ENCODE results near the gene MEI4. TPM values are rescaled to one million over a fixed set of nuclear protein-coding genes. Genes with fewer than 3 reads are reported as not detected.

The MEI4 gene, protein sequence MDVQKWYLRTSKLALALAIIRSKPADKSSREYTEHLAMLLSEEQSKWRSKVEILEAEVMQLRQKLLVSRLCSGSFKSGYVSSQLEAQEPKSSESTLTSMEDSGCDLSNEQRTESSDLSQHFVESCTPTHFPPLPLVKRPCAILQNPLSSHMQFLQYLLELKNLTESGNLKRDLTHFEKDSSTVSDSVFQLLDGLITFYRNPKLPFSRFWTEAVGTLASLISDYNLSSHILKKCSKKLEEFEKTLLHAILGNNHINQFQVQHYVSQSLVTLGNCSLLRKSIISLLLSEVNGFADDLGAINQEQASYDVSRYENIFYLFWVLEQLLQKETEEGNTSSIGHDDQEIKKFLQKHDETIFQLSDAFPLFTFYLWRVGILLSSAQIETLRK
- total RNA-seq = not detected
- long read RNA-seq, donor 1 = 0 reads
- long read RNA-seq, donor 2 = 0 reads

DNA sequence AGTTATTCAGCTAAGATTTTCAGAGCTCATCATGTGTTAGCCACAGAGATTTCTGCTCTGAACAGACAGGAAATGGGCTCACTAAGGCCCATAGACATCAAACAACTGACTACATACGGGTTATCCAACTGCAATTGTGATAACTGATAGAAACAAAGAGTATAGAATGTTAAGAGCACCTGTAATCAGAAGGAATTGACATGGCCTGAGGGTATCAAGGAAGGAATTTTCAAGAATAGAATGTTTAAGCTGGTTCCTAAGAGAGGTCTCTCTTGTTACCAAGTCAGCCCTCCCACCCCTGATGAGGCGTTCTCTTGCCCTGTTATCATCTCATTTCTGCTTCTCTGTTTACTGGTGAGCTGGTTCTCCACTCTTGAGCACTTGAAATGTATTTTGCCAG lies at the start of gene MEI4:
TSS of gene MEI4 (plus strand) at position 301 of the 400 bp plus-strand sequence. CDS start 37,633 bp downstream, outside the sequence.
- no peaks in the 10 kb centered on the region for H3K36me3 ChIP-seq (ENCODE audit: low read depth)
- DNase-seq (no peak), ATAC-seq (no peak)
- intact Hi-C loops (cut with DNase I, micrococcal nuclease) = no loop called here
- no peaks in the 10 kb centered on the region for H3K9me3 ChIP-seq
- TF ChIP-seq, protein P1, sequence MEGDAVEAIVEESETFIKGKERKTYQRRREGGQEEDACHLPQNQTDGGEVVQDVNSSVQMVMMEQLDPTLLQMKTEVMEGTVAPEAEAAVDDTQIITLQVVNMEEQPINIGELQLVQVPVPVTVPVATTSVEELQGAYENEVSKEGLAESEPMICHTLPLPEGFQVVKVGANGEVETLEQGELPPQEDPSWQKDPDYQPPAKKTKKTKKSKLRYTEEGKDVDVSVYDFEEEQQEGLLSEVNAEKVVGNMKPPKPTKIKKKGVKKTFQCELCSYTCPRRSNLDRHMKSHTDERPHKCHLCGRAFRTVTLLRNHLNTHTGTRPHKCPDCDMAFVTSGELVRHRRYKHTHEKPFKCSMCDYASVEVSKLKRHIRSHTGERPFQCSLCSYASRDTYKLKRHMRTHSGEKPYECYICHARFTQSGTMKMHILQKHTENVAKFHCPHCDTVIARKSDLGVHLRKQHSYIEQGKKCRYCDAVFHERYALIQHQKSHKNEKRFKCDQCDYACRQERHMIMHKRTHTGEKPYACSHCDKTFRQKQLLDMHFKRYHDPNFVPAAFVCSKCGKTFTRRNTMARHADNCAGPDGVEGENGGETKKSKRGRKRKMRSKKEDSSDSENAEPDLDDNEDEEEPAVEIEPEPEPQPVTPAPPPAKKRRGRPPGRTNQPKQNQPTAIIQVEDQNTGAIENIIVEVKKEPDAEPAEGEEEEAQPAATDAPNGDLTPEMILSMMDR (IDR thresholded peaks at IDR 0.05) = no peak
- H3K4me3 ChIP-seq = no peak within 1 kb of the TSS
- no peaks in the 10 kb centered on the region for H3K4me1 ChIP-seq (ENCODE audit: low read depth)

DNA sequence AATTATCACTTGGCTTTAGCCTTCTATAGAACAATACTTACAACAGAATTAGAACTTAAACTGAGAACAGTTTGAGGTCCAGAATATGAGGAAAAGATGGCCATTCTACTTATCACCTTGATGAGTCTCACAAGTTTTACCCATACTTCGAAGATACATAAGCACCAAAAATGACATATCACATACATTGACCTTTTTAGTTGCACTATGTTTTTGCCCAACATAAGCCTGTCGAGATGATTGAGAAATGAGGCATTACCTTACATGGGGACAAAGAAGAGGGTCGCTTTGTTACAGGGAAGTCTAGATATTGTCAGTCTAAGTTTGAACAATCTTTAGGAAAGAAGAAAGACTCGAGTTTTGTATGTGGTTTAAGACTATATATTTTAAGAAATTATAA lies 48.4 kb upstream of the MEI4 start:
- TF ChIP-seq, protein P1 (IDR thresholded peaks at IDR 0.05) = no peak

DNA sequence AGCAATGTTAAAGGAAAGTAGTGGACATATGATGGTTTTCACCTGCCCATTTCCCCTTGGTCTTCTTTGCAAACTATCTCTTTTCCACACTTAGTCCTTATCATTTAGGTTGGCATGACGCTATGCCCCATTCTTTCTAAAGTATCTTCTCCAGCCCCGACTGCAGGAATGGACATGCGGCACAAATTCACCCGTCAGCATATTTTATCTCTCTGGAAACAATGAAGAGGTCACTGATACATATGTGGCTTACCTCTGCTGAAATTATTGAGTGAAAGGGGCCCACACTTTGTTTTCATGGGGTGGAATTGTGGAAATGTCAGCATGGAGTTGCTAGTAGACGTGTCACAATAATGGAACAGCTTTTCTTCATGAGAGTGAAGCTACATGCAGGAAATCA lies 45.8 kb upstream of the MEI4 start:
- intact Hi-C loops (cut with DNase I, micrococcal nuclease) = no loop called here
- H3K36me3 ChIP-seq (ENCODE audit: low read depth) = no peaks in the 10 kb centered on the region
- TF ChIP-seq, protein P1 (IDR thresholded peaks at IDR 0.05) = no peak
- H3K9me3 ChIP-seq = no peaks in the 10 kb centered on the region
- no peak overlapping the region for H3K4me3 ChIP-seq
- DNase-seq = no peak
- ATAC-seq = no peak
- H3K4me1 ChIP-seq (ENCODE audit: low read depth) = no peaks in the 10 kb centered on the region

More for the DNA sequence above, 48.4 kb upstream of the MEI4 start:
- Histone ChIP-seq H3K9me3 (no peaks in the 10 kb centered on the region), H3K4me1 (ENCODE audit: low read depth) (no peaks in the 10 kb centered on the region), H3K4me3 (no peak overlapping the region), H3K36me3 (ENCODE audit: low read depth) (no peaks in the 10 kb centered on the region)
- intact Hi-C loops (cut with DNase I, micrococcal nuclease) = no loop called here
- DNase-seq (no peak), ATAC-seq (no peak)

DNA sequence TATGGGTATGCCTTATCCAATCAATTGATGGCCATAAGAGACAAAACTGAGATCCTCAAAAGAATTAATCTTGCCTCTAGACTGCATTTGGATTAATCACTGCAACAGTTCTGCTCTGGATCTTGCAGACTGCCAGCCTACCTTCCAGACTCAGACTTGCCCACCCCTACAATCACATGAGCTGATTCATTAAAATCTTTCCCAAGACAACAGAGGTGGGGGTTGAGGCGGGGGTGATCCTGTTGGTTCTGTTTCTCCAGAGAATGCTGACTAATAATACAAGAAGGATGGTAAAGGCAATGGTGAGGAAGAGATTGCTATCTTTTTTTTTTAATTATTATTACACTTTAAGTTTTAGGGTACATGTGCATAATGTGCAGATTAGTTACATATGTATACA lies 43.7 kb upstream of the MEI4 start:
- ATAC-seq (no peak), DNase-seq (no peak)
- no peaks in the 10 kb centered on the region for H3K36me3 ChIP-seq (ENCODE audit: low read depth)
- intact Hi-C loops (cut with DNase I, micrococcal nuclease) = no loop called here
- TF ChIP-seq, protein P1 (IDR thresholded peaks at IDR 0.05) = no peak
- no peaks in the 10 kb centered on the region for H3K9me3 ChIP-seq
- H3K4me3 ChIP-seq = no peak overlapping the region
- H3K4me1 ChIP-seq (ENCODE audit: low read depth) = no peaks in the 10 kb centered on the region

DNA sequence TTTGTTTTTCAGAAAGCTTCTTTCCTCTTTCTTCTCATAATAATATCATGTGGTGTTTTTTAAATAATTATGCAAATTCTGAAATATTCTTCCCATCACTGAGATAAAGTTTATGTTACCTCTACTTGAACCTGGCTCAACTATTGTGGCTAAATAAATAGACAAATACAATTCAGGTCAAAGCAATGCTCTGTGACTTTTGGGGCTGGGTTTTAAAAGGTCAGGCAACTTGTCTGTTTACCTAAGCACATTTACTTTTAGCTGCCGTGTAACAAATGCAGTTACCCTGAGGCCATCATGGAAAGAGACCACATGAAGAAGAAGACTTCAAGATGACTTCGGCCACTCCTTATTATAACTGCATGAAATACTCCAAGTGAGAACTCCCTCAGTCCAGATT lies 33.7 kb upstream of the MEI4 start:
- TF ChIP-seq, protein P1 (IDR thresholded peaks at IDR 0.05) = no peak
- intact Hi-C loops (cut with DNase I, micrococcal nuclease) = no loop called here
- ATAC-seq = no peak
- H3K4me1 ChIP-seq (ENCODE audit: low read depth) = no peaks in the 10 kb centered on the region
- H3K36me3 ChIP-seq (ENCODE audit: low read depth) = no peaks in the 10 kb centered on the region
- H3K4me3 ChIP-seq = no peak overlapping the region
- DNase-seq = no peak
- H3K9me3 ChIP-seq = no peaks in the 10 kb centered on the region
